Retinal pigment epithelial cell (primary cell): ENCODE measurements around the gene WDR74.
A peak's percentile ranks its signal among the peaks of the same experiment; 100 is the strongest.
"Not testable (repeated sequence)": the region's sequence is repeated elsewhere in the genome, so short reads cannot be mapped to it uniquely, and the experiment has no call there.

Source experiments
- DNase-seq: peaks from one replicate; pipeline ENCODE4 v3.0.0-alpha.2; 2010; ENCODE audit warnings: low read depth
- H3K4me3 ChIP-seq: 2 replicates; pipeline ENCODE4 v1.5.1; 2011; ENCODE audit warnings: mild to moderate bottlenecking, low read length, control low read depth, moderate library complexity
- TF ChIP-seq, protein P1 (sequence below): conservative IDR thresholded peaks from 2 replicates; pipeline ENCODE4 v1.5.1; 2011; ENCODE audit warnings: low read depth, low read length, control low read depth, inconsistent platforms

WDR74 gene

DNA sequence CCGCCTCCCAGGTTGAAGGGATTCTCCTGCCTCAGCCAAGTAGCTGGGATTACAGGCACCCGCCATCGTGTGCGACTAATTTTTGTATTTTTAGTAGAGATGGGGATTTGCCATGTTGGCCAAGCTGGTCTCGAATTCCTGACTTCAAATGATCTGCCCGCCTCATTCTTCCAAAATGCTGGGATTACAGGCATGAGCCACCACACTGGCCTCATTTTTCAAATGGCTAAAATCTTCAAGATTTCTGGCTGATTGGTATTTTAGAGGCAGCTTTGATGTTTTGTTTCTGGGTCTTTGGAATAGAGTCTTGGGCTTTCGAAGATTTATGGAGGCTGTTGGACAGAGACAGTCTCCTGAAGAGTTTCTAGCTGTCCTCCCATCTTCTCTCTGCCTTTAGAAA, 35.5 kb upstream of the WDR74 start:
- TF ChIP-seq, protein P1, sequence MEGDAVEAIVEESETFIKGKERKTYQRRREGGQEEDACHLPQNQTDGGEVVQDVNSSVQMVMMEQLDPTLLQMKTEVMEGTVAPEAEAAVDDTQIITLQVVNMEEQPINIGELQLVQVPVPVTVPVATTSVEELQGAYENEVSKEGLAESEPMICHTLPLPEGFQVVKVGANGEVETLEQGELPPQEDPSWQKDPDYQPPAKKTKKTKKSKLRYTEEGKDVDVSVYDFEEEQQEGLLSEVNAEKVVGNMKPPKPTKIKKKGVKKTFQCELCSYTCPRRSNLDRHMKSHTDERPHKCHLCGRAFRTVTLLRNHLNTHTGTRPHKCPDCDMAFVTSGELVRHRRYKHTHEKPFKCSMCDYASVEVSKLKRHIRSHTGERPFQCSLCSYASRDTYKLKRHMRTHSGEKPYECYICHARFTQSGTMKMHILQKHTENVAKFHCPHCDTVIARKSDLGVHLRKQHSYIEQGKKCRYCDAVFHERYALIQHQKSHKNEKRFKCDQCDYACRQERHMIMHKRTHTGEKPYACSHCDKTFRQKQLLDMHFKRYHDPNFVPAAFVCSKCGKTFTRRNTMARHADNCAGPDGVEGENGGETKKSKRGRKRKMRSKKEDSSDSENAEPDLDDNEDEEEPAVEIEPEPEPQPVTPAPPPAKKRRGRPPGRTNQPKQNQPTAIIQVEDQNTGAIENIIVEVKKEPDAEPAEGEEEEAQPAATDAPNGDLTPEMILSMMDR: no peak
- H3K4me3 ChIP-seq: no peak overlapping the region

DNA sequence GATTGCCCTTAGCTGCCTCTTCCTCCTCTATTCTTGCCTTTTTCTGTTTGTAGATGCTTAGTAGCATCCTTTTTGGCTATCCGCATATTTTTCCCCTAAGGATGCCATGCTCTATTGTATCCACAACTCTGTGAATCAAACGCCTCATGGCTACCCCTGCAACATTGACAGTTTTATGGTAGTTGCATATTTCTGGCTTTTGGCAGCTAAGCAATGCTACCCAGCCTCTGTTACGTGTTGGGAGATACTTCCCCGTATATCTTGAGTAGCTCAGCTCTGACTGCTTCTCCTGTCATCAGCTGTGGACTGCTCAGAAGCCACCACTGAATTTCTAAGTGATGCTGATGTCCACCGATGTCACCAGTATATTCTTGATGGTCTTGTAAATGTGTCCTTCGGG, 26.2 kb upstream of the WDR74 start:
- no peak overlapping the region for H3K4me3 ChIP-seq
- TF ChIP-seq, protein P1: no peak
- DNase-seq: no peak

More for the DNA sequence above, 35.5 kb upstream of the WDR74 start:
- DNase-seq: no peak

DNA sequence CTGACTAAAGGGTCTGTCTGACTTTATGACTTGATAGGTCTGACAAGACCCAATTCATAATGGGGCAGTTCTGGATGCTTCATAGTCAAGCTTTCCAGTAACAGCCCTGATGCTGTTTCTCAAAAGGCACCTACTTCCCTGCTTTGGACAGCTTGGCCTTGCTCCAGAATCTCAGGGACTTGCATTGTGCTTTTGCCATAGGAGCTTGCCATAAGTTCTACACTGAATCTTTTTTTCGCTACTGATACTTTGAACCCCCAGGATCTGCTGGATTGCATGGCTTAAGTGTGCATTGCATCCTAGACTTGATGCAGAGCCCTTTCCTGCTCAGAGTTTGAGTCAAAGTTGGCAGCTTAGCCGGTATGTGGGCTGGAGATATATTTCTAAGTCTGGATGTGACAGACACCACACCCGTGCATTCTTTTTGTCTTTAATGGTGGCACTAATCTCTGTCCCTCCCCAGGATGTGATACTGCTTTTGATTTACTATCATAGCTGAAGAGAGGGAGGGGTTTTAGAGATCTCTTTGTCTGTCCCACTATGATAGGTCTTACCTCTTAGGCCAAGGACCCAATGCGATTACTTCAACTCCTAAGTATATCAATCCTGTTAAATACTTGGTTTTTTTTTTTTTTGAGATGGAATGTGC, 24.4 kb upstream of the WDR74 start:
- H3K4me3 ChIP-seq: no peak overlapping the region
- TF ChIP-seq, protein P1: no peak
- DNase-seq: no peak

DNA sequence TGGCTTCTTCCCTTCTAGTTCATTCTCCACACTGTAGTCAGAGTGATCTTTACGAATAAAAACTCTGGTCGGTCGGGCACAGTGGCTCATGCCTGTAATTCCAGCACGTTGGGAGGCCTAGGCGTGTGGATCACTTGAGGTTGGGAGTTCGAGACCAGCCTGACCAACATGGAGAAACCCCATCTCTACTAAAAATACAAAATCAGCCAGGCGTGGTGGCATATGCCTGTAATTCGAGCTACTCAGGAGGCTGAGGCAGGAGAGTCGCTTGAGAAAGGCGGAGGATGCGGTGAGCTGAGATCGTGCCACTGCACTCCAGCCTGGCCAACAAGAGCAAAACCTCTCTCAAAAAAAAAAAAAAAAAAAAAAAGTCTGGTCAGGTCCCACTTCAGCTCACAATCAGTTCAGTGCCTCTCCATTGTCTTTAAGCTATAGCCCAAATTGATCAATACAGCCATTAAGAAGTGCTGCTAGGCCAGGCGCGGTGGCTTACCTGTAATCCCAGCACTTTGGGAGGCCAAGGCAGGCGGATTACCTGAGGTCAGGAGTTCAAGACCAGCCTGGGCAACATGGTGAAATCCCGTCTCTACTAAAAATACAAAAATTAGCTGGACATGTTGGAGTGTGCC, 22.3 kb upstream of the WDR74 start:
- DNase-seq, H3K4me3 ChIP-seq: not testable (repeated sequence)

DNA sequence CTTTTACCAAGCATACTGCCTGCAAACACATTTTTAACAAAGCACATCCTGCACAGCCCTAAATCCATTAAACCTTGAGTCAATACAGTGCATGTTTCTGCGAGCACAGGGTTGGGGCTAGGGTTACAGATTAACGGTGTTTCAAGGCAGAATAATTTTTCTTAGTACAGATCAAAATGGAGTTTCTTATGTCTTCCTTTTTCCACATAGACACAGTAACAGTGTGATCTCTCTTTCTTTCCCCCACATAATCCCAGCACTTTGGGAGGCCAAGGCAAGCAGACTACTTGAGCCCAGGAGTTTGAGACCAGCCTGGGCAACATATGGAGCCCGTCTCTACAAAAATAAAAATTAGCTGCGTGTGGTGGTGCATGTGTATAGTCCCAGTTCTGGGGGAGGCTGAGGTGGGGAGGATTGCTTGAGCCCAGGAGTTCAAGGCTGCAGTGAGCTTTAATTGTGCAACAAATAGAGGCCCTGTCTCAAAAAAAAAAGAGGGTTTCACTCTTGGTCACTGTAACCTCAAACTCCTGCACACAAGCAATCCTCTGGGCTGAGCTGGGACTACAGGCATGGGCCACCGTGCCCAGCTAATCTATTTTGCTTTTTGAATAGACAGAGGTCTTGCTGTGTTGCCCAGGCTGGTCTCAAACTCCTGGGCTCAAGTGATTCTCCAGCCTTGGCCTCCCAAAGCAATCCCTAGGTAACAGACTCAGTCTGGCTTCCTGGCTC, 21.6 kb upstream of the WDR74 start:
- TF ChIP-seq, protein P1: no peak
- H3K4me3 ChIP-seq: no peak overlapping the region
- no peak for DNase-seq

DNA sequence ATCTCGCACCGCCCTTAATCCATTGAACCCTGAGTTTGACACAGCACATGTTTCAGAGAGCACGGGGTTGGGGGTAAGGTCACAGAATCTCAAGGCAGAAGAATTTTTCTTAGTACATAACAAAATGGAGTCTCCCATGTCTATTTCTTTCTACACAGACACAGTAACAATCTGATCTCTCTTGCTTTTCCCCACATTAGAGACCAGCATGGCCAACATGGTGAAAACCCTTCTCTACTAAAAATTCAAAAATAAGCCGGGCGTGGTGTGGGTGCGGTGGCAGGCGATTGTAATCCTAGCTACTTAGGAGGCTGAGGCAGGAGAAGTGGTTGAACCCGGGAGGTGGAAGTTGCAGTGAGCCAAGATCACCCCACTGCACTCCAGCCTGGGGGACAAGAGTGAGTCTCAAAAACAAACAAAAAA, 19.9 kb upstream of the WDR74 start:
- DNase-seq, H3K4me3 ChIP-seq: not testable (repeated sequence)

DNA sequence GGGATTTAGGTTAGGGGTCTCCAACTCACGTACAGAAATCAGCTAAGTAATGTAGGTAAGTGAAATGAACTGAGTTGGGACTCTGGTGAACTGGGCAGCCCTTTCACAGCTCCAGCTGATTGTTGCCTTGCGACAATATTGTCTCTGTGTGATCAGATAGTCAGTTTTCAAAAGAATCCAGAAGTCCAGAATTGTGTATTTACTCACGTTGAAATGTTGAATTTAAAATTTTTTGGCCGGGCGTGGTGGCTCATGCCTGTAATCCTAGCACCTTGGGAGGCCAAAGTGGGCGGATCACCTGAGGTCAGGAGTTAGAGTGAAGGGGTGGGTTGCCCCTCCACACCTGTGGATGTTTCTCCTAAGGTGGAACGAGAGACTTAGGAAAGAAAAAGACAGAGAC, 18.8 kb upstream of the WDR74 start:
- TF ChIP-seq, protein P1: no peak
- H3K4me3 ChIP-seq: peak overlapping the region; percentile 9
- DNase-seq: no peak

DNA sequence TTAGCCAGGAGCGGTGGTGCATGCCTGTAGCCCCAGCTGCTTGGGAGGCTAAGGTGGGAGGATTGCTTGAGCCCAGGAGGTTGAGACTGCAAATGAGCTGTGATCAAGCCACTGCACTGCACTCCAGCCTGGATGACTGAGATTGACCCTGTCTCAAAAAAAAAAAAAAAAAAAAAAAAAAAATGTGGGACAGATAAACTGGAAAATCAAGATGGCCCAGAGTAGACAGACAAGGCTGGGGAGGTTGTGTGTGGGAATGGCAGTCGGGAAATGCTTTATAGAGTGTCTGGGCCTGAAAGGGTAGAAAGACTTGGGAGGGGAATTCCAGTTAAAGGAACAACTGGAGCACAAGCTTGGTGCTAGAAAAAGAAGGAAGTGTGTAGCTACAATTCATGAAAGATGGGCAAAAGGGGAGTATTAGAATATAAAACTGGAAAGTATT, 18.2 kb upstream of the WDR74 start:
- TF ChIP-seq, protein P1: no peak
- no peak for DNase-seq
- H3K4me3 ChIP-seq: peak overlapping the region; percentile 14
